RCC 7860 (cell line): Measurements from ENCODE around the gene KRT6B.

ENCODE experiments used
- DNase-seq: peaks from one replicate; pipeline ENCODE4 v3.0.0-alpha.2; 2015; ENCODE audit warnings: low spot score
- FAIRE-seq: peaks from 2 replicates; lab custom pipeline; 2012; peaks lifted over from hg19 to GRCh38; lab: Jason Lieb, UNC

Gene KRT6B

DNA sequence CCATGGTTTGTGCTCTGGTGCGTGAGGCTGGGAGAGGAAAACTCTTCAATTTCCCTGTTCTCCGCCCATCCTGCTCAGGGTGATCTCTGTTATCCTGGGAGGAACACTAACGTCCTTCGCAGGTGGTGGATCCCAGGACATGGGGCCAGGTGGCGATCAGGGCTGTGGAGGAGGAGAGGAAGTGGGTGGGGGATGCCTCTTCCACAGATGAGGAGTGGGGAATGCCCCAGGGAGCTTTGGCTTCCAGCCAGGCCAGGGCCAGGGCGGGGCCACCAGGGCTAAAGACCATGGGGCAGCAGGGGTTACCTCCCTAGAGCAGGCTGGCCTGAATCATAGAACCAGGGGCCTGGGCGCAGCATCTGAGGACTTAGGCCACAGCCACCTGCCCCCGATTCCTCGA is 14.4 kb downstream of the KRT6B start:
- DNase-seq (no peak), FAIRE-seq (no peak)

DNA sequence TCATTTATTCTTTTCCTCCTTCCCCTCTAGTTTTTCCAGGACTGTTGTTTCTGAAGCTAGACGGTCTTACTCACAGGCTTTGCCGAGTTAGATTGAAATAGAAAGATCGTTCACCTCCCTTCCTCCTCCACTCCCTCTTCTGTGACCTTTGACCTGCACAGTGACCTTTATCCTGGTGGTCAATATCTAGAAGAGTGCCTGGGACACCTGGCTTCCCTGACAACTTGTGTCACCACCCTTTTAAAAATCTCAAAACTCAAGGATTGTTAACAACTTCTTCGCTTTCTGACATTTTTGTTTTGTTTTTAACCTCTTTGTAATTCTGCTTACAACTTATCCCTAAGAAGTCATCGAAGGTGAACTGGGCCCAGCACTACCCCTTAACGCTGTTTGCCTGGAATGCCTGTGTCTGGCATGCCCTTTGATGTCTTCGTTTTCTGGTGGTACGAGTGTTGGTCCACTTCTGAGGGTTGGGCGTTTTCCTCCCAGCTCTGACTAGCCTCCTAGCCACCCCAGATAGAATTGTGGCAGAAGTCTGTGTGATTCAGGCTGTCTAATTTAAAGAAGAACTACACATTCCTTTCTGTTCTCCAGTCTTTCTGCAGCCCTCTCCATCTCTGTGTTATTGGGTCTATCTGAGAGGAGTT is 15.0 kb downstream of the KRT6B start:
- DNase-seq (no peak), FAIRE-seq (no peak)

DNA sequence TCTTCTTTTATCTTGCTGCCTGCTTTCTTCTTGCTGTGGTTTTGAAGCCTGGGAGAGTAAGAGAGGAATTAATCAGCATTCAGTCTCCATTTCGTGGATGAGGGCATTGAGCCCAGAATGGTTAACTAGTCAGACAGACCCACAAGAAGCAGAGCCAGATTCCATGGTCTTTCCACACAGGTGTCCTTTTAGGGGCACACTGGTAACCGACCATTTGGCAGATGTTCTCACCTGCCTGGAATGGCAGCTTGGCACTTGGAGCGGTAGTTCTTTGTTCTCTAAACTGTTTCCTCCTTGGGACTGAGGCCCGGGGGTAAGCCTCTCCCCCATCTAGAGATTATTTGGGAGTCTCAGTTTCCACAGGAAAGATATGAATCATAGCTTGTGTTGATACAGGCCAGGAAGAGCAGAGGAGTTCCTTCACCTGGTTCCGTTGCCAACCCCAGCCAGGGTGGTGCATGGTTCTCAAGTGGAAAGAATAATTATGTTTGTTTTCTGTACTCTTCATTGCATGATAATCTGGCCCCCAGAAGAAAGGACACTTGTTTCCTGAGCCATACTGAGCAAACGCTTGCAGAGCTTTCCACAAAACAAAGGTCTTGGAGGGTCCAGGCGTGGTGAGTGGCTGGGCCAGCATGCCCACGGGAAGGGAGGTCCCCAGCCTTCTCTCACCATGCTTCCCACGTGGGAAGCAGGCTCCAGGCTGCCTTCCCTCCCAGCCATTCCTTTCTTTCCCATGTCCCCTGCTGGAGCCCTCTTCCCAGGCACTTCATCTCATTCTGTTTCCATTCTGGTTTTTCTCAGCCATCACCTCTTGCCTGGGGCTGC is 15.7 kb downstream of the KRT6B start:
- DNase-seq (peak; percentile 24), FAIRE-seq (no peak)

DNA sequence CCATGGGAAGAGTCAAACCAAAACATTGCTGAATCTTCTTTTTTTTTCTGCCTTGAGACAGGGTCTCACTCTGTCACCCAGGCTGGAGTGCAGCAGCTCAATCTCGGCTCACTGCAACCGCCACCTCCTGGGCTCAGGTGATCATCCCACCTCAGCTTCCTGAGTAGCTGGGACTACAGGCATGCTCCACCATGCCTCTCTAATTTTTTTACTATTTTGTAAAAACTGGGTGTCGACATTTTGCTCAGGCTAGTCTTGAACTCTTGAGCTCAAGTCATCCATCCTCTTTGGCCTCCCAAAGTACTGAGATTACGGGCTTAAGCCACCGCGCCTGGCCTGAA is 16.3 kb downstream of the KRT6B start:
- FAIRE-seq, result no peak
- DNase-seq, result no peak

DNA sequence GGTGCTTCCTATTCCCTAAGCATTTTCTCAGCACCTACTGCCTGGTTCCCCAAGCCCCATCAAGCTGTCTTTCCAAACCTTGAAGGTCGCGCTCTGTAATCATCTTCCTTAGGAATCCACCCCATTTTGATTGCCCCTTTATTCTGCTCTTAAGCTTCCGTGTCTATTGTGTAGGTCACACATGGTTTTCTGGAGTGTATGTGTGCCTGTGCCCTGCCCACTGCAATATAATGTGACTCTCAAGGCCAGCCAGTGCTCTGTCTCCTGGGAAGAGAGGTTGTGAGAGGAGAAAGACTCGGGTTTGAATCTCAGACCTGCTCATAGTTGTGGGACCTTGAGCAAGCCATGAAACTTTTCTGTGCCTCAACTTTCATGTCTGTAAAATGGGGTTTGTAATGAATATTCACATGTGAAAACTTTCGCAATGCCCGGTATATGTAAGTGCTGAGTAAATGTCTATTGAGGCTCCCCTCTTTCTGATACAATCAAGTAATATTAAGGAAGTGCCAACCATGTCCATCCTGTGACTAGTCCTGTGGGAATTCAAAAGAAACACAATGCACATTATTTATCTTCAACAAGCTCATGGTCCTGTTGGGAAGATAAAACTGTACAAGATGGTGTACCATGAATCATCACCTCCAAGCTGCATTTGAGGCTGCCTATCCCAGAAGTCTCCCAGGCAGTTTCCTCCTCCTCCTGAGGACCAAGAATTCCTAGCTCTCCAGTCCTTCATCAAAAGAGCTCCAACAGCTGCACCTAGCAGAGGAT is 17.0 kb downstream of the KRT6B start:
- DNase-seq (peak; percentile 10), FAIRE-seq (no peak)

DNA sequence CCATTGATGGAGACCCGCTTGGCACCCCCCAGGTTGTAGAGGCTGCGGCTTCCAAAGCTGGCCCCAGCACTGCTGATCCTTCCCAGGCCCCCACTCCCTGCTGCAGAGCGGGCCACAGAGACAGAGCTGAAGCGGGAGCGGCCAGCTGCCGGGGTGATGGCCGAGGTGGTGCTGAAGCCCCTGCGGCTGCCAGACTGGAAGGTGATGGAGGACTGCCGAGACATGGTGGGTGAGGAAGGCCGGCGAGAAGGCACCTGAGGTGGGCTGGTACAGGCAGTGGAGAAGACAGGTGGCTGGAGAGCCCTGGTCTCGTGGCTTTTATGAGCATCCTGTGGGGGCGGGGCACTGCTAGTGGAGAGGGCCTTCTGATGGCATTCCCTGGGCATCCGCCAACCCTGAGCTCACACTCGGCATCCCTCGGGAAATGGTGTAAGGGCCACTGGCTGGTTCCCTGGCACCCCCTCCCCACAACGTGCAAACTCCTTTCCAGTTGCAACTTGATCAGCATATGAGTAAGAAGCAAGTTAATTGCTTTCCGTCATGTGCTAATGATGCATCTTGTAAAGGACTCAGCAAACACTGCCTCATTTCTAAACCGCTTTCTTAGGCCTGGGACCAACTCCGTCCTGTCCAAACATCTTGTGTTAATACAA is 17.7 kb downstream of the KRT6B start, which contains the start of gene KRT75:
TSS of gene KRT75 (minus strand) at position 291 of the 653 bp plus-strand sequence. CDS start at position 224, 67 bp downstream.
- DNase-seq (no peak), FAIRE-seq (no peak)

DNA sequence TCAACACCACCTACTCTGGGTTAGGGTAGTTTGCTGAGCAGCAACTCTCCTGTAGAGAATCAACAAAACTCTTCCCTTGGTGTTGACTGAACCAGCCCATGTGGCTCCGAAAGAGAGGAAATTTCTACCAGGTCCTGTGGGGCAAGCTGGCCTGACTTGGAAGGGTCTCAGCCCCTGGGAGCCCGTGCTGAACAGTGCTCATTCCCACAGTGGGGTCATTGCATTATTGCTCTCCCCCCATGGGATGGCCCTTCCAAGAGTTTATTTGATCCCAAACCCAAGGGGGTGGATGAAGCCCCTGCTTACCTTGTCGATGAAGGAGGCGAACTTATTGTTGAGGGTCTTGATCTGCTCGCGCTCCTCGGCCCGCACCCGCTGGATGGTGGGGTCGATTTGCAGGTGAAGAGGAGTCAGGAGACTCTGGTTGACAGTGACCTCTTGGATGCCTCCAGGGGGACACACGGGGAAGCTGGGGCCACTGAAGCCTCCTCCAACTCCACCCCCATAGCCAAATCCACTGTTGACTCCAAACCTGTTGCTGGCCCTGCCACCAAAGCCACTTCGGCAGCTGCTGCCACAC is 18.4 kb downstream of the KRT6B start:
- FAIRE-seq (no peak), DNase-seq (no peak)

DNA sequence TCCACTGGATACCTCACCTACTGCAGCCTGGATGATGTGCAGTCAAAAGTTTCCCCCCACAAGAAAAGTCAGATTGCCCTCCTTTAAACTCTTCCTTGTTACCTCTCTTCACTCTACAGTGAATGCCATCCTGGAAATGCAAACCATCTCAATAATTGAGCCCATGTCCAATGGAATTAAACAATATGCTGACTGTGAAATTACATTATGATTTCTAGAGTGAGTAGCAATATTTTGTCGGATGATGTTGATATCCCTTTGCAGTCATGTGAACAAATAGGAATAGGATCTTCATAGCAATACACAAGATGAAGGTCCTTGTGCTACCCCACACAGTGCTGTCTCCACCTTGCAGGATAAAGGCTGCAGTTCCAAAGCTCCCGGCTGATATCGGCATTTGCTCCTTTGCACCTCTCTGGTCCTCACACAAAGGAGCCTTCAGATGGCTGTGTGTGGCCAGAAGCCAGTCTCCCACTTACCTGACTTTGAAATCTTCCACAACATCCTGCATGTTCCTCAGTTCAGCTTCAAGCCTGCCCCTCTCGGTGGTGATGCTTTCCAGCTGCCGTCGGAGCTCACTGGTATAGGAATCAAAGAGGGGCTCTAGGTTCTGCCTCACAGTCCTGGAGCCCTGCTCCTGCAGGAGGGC is 19.3 kb downstream of the KRT6B start:
- DNase-seq (no peak), FAIRE-seq (no peak)

DNA sequence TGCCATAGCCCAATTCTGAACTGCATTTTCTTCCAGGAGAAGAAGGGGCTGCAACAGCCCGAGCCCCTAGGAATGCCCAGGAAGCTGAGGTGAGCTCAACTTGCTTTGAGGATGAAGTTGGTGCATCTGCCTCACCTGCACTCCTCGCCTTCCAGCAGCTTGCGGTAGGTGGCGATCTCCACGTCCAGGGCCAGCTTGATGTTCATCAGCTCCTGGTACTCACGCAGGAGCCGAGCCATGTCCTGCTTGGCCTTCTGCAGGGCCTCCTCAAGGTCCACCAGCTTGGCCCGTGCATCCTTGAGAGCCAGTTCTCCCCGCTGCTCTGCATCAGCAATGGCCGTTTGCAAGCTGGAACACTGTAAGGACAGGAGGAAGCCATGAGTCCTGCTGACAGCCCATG is 23.8 kb downstream of the KRT6B start:
- DNase-seq (no peak), FAIRE-seq (no peak)

DNA sequence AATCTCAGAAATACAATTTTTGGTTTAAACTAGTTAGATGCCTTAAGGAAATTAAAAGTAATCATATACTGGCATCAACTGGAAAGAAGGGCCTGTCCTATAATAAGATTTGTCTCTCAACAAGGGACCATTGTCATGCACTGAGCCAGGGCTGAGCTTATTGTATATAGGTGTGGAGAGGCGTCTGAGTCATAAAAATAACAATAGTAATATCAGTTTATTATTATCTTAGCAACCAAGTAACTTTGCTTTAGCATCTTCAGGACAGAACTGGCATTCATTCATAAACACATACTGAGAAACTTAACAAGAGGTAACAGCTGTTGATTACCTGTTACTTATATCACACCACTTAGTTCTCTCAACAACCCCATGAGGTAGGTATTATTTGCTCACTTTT is 24.9 kb downstream of the KRT6B start:
- no peak for DNase-seq
- no peak for FAIRE-seq

DNA sequence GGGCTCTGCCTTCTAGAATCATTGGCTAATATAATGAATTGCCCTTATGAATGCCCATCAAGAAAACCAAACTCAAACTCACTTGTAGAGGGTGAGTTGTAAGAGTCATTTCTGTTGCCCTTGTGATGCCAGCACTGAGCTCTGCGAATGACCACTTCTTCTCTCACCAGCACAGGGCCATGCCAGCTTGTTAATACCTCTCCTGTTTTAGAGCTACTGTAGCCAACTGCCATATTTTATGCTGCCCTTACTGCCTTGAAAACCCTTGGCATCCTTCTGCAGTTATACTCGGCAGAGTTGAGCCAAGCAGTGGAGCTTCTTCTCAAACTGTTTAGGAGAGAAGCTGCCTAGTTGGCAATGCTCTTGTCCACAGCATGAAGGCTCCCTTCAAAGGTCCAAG is 25.9 kb downstream of the KRT6B start:
- no peak for FAIRE-seq
- DNase-seq, result no peak

DNA sequence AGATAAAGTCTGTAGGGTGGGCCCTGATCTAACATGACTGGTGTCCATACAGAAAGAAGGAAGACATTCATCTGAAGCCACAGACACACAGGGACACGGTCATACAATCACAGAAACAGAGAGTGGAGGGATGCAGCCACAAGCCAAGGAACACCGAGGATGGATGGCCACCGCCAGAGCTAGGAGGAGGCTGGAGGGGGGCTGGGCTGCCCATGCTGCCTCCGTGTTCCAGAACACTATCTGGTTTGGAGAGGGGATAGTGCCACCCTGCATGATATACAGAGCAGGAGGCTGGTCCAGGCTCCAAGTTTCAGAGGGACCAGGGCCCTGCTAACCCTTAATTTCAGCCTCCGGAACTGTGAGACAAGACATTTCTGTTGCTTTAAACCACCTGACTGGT is 26.5 kb downstream of the KRT6B start:
- DNase-seq (no peak), FAIRE-seq (no peak)

DNA sequence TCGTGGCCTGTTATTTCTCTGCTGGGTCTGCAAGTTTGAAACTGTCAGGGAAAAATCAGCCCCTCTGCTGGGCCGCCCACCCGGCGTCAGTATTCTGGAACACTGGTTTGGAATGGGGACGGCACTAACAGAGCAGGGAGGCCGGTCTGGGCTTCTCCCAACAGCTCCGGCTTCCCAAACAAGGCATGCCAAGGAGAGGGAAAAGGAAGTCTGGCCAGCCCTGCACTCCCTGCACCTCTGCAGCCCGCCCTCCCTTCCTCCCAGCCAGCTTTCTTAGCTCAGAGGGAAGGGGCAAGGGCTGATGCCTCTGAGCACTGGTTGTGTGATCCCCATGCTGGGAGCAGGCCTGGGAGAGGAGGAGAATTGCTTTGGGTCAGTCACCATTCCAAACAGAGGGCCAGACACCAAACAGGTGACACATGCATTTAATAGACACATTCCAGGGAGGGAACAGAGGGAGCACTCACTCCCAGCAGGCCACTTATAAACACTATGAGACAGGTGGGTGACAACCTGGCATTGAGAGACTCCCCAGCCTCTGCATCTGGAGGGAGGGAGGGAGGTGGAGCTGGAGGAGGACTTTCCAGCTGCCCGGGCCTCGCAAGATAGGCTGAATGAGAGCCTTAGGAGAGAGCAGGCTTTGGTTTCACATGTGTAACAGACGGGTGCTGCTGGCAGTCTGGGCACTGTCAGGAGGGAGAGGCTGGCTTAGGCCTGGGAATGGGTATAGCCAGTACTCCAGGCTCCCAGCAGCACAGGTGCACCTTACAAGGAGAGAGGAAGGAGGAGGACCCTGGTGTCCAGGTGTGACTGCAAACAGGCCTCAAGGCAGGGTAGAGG is 28.1 kb downstream of the KRT6B start:
- DNase-seq, result no peak
- no peak for FAIRE-seq

DNA sequence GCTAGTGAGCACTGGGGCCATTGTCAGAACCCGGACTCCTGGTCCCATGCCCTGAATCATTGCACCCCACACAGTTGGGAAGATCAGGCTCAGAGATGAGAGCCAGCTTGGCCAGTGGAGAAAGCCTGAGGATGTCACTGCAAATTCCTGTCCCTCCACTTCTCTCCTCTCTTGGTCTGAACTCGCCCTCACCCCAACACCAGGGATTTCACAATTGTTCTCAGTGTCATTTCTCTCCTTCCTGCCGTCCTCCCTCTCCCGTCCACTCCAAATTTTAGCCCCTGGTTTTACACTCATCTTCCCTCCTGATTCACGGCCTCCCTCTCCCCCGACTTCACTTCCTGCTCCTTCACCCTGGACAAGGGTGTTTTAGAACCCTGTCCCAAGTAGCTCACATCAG is 28.9 kb downstream of the KRT6B start:
- DNase-seq, result no peak
- no peak for FAIRE-seq

DNA sequence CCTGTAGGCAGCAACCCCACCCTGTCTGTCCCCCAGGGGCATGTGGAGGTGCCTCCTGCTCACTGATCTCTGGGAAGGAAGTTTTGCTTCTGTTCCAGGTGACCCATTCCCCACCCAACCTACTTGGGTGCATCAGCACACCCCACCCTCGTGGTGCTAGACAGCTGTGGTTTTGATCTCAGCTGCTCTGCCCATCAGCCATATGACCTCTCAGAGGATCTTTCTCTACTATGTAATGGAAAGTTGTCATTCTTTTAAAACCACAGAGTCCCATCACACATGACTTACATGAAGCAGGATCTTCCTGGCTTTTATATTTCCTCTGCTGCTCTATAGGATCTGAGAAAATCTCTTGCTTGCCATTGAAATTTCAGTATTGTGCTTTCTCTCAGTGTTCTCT is 32.3 kb downstream of the KRT6B start:
- no peak for FAIRE-seq

DNA sequence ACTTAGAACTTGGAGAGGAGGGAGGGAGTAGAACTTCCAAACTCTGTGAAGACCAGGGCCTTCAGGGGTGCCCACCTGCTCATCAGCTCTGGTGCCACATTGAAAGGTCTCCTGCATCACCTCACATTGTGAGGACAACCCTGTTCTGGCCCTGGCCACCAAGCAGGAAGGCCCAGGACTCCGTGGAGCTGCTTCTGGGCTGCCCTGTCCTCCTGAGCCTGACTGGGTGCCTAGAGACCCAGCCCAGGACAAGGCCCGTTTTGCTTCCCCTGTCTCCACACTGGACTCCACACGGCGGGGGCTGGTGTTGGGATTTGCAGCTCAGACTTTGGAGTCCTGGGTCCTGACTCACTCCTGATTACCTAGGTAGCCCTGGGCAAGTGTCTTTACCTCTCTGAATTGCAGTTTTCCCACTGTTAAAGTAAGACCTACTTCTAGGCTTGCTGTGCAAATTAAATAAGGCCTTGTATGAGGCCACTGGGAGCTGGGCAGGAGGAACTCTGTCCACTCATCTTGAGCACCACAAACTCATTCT is 33.3 kb downstream of the KRT6B start:
- FAIRE-seq (no peak), DNase-seq (no peak)

More for the DNA sequence above, 32.3 kb downstream of the KRT6B start:
- peak; percentile 16 for DNase-seq

DNA sequence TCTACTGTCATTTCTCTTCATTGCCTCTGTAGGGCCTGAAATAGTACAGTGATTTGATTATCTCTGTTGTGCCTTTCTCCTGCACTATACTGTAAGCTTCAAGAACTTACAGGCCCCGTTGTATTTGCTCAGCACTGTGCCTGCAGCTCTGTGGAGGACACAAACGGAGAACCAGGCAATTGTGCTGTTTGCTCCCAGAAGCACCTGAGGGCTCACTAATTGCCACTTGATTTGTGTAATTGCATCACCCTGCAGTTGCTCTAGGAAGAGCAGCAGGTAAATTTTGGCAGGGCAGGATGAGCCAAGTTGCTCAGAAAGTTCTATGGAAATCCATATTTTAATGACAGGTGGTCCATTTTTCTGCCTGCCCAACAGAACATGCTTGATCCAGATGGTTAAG is 34.2 kb downstream of the KRT6B start:
- DNase-seq (no peak), FAIRE-seq (no peak)

DNA sequence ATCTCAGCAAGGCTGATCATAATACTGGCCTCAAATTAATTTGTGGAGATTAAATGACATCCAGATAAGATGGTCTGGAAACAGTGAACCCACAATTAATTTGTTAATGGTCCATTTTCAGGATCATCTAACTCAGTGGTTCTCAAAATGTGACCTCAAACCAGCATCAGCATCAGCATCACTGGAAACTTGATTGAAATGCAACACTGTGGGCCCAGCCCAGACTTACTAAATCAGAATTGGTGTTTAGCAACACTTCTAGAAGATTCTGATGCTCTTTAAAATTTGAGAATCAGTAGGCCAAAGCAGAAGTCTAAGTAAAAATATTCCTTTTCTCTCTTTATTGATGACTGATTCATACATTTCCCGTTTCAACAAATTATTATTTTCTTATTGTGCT is 35.2 kb downstream of the KRT6B start:
- FAIRE-seq (no peak), DNase-seq (no peak)
